NCI-H1092 (cell line): ENCODE results near the gene UBL3.

Source experiments
- DNase-seq: peaks from one replicate; lab custom pipeline; 2025; lab: John Stamatoyannopoulos, UW

UBL3 gene

DNA sequence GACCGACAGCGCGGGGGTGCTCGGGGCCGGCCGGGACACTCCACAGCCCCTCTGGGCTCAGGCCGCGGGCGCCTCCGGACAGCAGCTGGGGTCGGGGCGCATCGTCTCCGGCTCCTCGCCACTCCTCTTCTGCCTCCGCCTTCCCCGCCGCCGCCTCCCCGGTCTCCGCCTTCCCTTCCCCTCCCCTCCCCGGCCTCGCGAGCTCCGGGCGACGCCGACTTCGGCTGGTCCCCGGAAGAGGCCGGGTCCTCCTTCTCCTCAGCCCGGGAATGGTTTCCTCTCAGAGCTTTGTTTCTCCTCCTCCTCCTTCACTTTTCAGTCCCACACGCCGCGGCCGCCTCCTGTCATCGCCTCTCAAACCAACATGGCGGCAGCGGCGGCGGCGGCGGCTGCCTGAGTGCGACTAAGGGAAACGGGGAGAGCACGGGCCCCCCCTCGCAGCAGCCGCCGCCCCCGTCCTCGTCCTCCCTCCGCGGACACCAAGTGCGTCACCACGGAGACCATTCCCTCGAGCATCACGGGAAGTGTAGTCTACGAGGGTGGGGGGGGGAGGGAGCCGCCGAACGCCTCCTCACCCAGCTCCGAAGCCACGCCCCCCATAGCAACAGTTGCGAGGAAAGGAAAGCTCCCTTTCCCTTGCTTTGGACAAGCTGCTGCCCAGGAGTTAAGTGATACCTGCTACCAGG, at the start of gene UBL3:
TSS of gene UBL3 (minus strand) at position 405 of the 686 bp plus-strand sequence. CDS start 1,079 bp downstream, outside the sequence.
- DNase-seq, result peak; percentile 94

DNA sequence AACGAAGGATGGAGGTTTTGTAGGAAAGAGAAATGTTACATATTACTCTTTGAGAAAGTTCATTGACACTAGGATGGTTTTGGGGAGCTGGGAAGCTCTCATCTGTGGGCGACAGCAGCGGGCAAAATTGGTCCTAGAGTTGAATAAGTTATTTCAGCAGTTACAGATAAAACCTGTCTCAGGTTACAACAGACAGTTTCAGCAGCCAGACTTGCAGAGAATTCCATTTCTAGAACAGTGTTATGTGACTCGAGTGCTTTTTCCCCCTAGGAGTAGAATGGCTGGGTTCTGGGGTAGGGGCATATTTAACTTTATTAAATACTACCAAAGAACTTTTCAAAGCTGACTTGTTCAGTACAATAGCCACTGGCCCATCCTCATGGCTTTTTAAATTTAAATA, 46.7 kb upstream of the UBL3 start:
- no peak for DNase-seq

GRCh38 chr13:29893438-29893837, 43.0 kb upstream of the UBL3 start:
- DNase-seq, result no peak

- peak; percentile 70 for DNase-seq
Measured at GRCh38 chr13:29892151-29892550, 41.7 kb upstream of the UBL3 start.

GRCh38 chr13:29889111-29889510, 38.7 kb upstream of the UBL3 start:
- no peak for DNase-seq

DNA sequence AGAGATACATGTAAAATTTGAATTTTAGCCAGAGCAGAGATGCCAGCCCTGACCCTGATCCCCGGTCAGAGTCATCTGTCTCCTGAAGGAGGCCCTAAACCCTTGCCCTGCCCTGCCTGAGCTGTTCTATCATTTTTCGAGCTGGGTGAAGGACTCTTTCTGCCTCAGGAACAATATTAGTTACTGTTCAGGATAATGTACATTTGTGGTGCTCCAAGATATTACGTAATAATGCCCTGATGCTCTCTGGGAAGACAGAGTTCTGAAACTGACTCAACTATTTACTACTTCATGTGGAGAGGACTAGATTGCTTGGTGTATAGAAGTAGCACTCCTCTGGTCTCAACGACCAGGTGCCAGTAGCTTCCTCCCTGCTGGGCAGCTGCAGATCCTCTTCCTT, 37.9 kb upstream of the UBL3 start:
- DNase-seq, result no peak

DNA sequence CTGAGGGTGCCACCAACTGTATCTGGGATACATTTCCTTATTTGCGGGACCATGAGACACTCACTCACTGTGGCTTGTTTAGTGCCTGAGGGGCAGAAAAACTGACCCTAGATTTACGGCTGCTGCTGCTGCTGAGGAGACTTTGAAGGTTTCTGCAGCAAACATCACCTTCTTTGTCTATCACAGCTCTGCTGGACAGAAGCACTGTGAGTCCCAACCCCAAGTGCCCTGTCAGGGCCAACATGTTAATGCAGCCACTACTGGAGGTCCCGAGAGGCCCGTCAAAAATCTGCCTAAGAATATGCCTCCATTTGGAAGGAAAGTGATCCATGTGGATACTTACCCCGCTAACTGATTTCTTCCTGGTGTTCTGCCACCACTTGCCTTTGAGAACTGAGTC, 37.3 kb upstream of the UBL3 start:
- no peak for DNase-seq

GRCh38 chr13:29887030-29887557, 36.7 kb upstream of the UBL3 start:
- DNase-seq, result no peak

DNA sequence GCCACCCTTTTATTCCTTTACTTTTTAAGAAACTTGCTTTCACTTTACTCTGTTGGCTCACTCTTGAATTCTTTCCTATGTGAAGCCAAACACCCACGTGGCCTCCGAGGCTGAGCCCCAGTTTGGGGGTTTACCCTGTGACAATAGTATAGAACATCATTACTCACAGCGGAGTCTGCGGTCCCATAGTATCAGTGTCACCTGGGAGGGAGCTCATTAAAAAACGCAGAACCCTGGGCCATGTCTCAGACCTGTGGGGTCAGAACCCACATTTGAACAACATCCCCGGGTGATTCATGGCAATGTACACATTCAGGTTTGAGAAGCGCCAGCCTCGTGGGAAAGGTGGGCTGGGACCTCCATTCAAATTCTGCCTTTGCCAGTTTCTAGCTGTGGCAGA, 36.0 kb upstream of the UBL3 start:
- DNase-seq, result no peak

GRCh38 chr13:29885989-29886388, 35.6 kb upstream of the UBL3 start:
- DNase-seq, result no peak

DNA sequence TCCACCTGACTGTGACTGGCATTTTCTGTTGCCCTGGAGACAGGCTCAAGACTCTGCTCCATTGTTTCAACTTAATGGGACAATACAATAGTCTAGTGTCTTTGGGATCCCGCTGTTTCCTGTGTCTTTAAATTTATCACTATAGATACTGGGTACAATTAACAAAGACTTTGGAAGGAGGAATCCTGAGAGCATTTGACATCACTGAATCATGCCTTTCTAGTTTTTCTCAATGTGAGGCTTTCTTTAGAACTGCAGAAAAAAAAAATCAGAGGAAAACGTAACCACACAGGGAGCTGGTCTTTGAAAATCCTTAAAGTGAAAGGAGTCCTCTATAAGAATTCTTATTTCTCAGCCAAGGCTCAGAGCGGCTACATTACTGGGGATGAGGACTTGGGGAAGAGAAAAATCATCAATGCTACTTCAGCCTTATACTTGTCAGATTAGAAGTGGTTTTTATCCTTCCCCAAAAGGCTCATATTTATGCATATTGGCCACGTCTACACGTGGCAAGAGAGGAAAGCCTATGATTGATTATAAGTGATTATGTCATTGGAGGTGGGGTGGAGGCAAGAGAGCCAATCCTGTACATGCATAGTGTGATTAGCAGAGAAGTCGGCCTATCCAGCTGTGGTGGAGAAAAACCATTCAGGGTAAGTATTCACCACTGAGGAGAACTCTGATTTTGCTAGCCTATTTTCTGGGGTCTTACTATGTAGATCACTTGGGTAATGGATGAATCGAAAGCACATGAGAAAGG, 34.4 kb upstream of the UBL3 start:
- DNase-seq, result no peak

DNA sequence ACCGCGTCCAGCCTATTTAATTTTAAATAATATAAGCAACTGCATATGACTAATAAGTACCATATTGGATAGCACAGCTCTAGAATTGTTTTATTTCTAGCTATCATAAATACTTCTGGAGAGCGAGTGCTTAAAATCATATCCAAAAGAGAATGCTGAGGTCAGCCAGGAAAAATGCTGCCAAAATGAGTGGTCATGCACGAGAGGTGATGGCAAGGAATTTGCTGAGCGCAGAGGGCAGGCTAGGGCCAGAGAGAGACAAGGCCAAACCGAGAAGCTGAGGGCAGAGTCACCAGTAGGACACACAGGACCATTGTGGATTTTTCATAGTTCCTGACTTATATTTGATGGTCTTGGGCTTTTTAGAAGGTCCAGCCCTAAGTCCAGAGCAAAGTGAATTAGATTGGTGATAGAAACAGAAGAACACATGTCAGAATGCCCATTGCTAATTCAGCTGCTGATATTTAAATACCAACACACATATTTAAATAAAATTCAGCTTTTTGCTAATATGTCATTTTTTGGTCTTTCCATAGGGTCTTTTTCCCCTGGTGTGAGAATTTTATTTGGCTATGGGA, 33.6 kb upstream of the UBL3 start:
- DNase-seq, result no peak

DNA sequence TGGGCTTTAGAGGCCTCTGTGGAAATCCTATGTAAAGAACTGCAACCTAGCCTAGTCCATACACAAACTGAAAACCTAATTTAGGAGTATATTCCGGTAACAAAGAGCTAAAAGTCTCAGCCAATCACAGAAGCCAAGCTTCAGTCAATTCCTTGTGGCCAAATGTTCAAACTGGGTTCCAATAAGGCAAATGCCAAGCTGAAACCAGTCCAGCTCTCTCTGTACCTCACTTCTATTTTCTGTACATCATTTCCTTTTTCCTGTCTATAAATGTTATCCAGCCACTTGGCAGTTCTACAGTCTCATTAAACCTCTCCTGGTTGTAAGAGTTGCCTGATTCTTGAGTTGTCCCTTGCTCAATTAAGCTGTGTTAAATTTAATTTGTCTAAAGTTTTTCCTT, 31.7 kb upstream of the UBL3 start:
- DNase-seq, result no peak

- no peak for DNase-seq
Measured at GRCh38 chr13:29878101-29878500, 27.7 kb upstream of the UBL3 start.

DNA sequence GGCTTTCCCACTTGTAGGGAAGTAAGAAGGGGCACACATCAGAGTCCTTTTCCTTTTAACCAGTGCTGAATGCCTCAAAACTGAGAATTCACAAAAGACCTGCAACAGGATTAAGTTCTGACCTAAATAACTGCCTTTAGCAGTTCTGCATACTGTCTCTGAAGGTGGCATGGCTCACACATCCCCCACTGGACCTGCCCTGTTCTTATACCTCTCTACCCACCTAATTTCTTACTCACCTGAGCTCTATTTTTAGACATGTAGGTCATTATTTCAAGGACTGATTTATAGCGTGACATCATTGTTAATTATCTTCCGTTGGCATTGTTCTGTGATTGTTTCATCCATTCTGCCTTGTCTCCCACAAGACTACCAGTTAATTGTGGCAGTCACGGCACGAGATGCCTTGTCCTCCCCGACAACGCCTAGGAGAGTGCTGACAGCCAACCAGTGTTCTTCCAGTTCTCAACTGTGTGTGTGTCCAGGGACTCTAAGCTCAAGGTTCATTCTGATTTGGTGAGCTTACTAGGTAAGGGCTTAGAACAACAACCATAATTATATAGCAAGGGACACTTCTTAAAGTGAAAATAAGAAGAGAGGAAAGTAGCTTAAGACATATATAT, 27.1 kb upstream of the UBL3 start:
- no peak for DNase-seq

- DNase-seq, result no peak
Measured at GRCh38 chr13:29875646-29876045, 25.2 kb upstream of the UBL3 start.

DNA sequence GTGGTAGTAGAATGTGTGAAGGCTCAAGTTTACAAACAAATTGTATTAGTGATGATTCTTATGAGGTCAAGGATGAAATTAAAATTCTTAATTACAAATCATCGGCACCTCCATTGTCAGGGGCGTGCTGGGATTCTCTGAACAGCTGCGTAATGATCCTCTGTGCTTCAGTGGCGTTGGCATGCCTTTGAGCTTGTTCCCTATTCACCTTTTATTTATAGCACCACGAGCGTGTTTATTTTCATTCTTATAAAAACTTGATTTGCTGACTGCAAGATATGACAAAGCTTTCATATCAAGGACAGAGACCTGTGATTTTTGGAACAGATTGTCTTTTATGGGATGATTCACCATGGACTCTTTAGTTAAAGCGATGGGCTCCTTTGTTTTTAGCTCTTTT, 18.2 kb upstream of the UBL3 start:
- no peak for DNase-seq

- no peak for DNase-seq
Measured at GRCh38 chr13:29865934-29866333, 15.5 kb upstream of the UBL3 start.

- no peak for DNase-seq
Measured at GRCh38 chr13:29861694-29862110, 11.3 kb upstream of the UBL3 start.

DNA sequence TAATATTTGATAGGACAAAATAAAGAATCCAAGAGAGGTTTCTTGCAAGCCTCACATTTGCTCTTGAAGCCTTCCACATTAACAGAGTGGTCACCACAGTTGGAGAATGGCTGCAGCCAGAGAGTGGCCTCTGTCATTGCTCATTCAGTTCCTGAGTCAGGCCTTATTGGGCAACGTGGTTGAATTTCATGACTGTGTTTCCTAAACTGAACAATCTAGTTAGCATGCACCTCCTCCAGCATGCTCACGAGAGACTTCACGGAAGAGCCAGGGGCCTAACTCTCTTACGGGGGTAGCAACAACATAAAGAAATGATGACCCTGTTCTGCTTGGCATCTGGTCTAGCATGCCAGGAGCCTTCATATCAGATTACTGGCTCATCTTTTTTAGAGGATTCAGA, 9.6 kb upstream of the UBL3 start:
- DNase-seq, result no peak

GRCh38 chr13:29858667-29859066, 8.2 kb upstream of the UBL3 start:
- DNase-seq, result no peak

DNA sequence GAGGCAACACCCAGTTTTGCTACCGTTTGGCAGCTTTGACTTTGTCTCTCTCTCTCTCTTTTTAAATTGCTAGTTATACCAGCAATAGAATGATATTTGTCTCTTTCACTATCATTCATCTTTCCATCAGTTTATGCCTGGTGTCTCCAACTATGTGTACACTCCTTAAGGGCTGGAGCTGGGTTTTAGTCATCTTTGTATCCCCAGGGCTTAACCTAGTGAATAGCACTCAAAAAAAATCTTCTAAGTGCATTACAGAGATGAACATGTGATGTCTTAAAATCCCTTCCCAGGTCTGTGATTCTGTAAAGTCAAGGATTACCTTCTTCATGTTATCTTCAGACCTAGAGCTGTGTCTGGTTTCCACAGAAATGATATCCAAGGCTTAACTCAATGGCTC, 7.8 kb upstream of the UBL3 start:
- no peak for DNase-seq

DNA sequence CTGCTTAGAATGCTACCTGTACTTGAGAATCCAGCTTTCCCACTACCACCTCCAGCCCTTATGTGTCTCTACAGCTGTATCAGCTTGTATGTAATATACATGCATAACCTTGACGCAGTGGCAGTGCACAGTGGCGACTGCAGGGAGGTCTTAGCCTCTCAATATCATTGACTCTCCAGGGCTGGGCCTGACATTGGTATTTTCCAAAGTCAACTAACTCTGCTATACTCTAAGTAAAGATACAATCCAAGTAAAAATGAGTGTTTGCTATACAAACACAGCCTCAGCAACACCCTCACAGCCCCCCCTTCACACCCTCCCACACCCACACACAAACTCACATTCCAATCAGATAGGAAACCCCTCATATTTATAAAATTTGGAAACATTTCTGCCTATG, 6.7 kb upstream of the UBL3 start:
- no peak for DNase-seq
